DMS79 treated with DMSO at 0.1 percent for 48 hours (cell line): ENCODE measurements around the gene LGALS8.

Experiments
- DNase-seq: peaks from one replicate; lab custom pipeline; 2025; lab: John Stamatoyannopoulos, UW

Gene LGALS8

GRCh38 chr1:236602171-236602570 lies 78.4 kb downstream of the LGALS8 start:
- DNase-seq = no peak
